Keratinocyte (primary cell): ENCODE data around the gene DIP2B. TPM values are rescaled to one million over a fixed set of nuclear protein-coding genes. Genes with fewer than 3 reads are reported as not detected.

ENCODE experiments used
- DNase-seq: peaks from one replicate; pipeline ENCODE4 v3.0.0-alpha.2; 2011; ENCODE audit warnings: low read depth, missing footprints, low spot score
- FAIRE-seq: peaks from 2 replicates; lab custom pipeline; 2011; peaks lifted over from hg19 to GRCh38; lab: Jason Lieb, UNC
- H2AFZ ChIP-seq: 2 replicates; pipeline ENCODE4 v1.6.0; 2012; ENCODE audit warnings: low read length, control low read depth, inconsistent platforms; ENCODE audit not compliant: control insufficient read depth
- H3K27ac ChIP-seq: 2 replicates; pipeline ENCODE4 v1.5.1; 2011; ENCODE audit warnings: low read length; ENCODE audit not compliant: control insufficient read depth, insufficient read depth
- H3K27me3 ChIP-seq: 3 replicates; pipeline ENCODE4 v1.6.0; 2011; ENCODE audit warnings: low read length; ENCODE audit not compliant: control insufficient read depth, insufficient read depth; ENCODE audit errors: extremely low read depth
- H3K36me3 ChIP-seq, 2 experiments: 2 replicates in 1 of 2; 3 replicates in 1 of 2; pipeline ENCODE4 v1.5.1; 2011; ENCODE audit warnings: low read length in 2 of 2, mild to moderate bottlenecking in 1 of 2; ENCODE audit not compliant: control insufficient read depth in 2 of 2, insufficient read depth in 2 of 2; ENCODE audit errors: extremely low read depth in 1 of 2
- H3K4me1 ChIP-seq: 3 replicates; pipeline ENCODE4 v1.5.1; 2011; ENCODE audit warnings: low read length; ENCODE audit not compliant: control insufficient read depth, insufficient read depth; ENCODE audit errors: extremely low read depth
- H3K4me2 ChIP-seq: 3 replicates; pipeline ENCODE4 v1.6.0; 2011; ENCODE audit warnings: low read depth, low read length; ENCODE audit not compliant: control insufficient read depth, insufficient read depth; ENCODE audit errors: extremely low read depth
- H3K4me3 ChIP-seq, 3 experiments: fragments of 200-600 bp in 1 of 3; sonication (generic) in 1 of 3; 2 replicates in 2 of 3; 3 replicates in 1 of 3; pipeline ENCODE4 v1.5.1; 2011 to 2016; ENCODE audit warnings: low read length in 3 of 3, mild to moderate bottlenecking in 3 of 3, control low read depth in 2 of 3, inconsistent platforms in 1 of 3, low read depth in 1 of 3, mixed read lengths in 1 of 3, mixed run types in 1 of 3, moderate library complexity in 1 of 3; ENCODE audit not compliant: control insufficient read depth in 2 of 3, insufficient read depth in 2 of 3; ENCODE audit errors: extremely low read depth in 1 of 3
- H3K79me2 ChIP-seq: 2 replicates; pipeline ENCODE4 v1.6.0; 2012; ENCODE audit warnings: low read length; ENCODE audit not compliant: control insufficient read depth, insufficient read depth
- H3K9ac ChIP-seq: 3 replicates; pipeline ENCODE4 v1.6.0; 2011; ENCODE audit warnings: low read length; ENCODE audit not compliant: control insufficient read depth, insufficient read depth; ENCODE audit errors: extremely low read depth
- H3K9me1 ChIP-seq: 3 replicates; pipeline ENCODE4 v1.6.0; 2011; ENCODE audit warnings: low read length; ENCODE audit not compliant: control insufficient read depth, insufficient read depth; ENCODE audit errors: extremely low read depth
- H3K9me3 ChIP-seq: 2 replicates; pipeline ENCODE4 v1.5.1; 2012; ENCODE audit warnings: low read depth, low read length; ENCODE audit not compliant: control insufficient read depth
- H4K20me1 ChIP-seq: 3 replicates; pipeline ENCODE4 v1.6.0; 2011; ENCODE audit warnings: low read length; ENCODE audit not compliant: control insufficient read depth, insufficient read depth; ENCODE audit errors: extremely low read depth
- EZH2 ChIP-seq: IDR thresholded peaks from one replicate; pipeline ENCODE4 v1.6.1; 2012; ENCODE audit warnings: inconsistent platforms, mild to moderate bottlenecking, low read length, moderate library complexity
- dilution Hi-C: fragments of 300-500 bp; cut with MboI; formaldehyde crosslinking; loops from one replicate; pipeline ENCODE4 v1.7.0; 2020; ENCODE audit warnings: low sequenced_read_pairs; ENCODE audit not compliant: extremely low pct_ligation_motif_present
- polyA plus RNA-seq, 5 experiments: library from polyadenylated mRNA; depleted of rRNA in 3 of 5; stranded (reverse) in 3 of 5; stranded (forward) in 1 of 5; unstranded in 1 of 5; fragments of >200 nt; gene quantifications; 1 replicate in 1 of 5; 2 replicates in 3 of 5; 3 replicates in 1 of 5; pipeline versions ENCODE4 v1.2.1 to v1.2.3, GENCODE V29; 2011 to 2012; ENCODE audit warnings: missing spikeins in 2 of 5, low read depth in 1 of 5, low replicate concordance in 1 of 5
- TF ChIP-seq, protein P1 (sequence below), 3 experiments: IDR thresholded peaks in 1 of 3; conservative IDR thresholded peaks in 1 of 3; optimal IDR thresholded peaks in 1 of 3; 2 replicates in 2 of 3; 3 replicates in 1 of 3; pipeline versions ENCODE3 to v1.5.1; 2011; ENCODE audit warnings: low read length in 3 of 3, mild to moderate bottlenecking in 3 of 3, moderate library complexity in 2 of 3, control low read depth in 1 of 3, inconsistent platforms in 1 of 3; ENCODE audit not compliant: insufficient read depth in 2 of 3; ENCODE audit errors: extremely low read depth in 1 of 3

Gene DIP2B
- polyA plus RNA-seq, 1 donor (not counting 4 experiments of a cell fraction or from before 2014, with no cell fraction given) = 30.2 TPM

DNA sequence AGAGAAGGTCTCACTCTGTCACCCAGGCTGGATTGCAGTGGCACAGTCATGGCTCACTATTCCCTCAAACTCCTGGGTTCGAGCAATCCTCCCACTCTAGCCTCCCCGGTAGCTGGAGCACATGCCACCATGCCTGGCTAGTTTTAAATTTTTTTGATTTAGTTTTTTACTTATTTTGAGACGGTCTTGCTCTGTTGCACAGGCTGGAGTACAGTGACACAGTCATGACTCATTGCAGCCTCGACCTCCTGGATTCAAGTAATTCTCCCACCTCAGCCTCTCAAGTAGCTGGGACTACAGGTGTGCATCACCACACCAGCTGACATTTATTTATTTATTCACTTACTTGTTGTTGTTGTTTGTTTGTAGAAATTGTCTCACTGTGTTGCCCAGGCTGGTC, 22.2 kb upstream of the DIP2B start:
- Histone ChIP-seq H3K27me3 (no peaks in the 10 kb centered on the region), H3K36me3 (peaks cover 0 to 3% of the 10 kb centered on the region in 2 experiments), H2AFZ (no peak overlapping the region), H3K4me1 (no peaks in the 10 kb centered on the region), H3K9me3 (no peaks in the 10 kb centered on the region), H3K4me3 (no peak overlapping the region), H3K4me2 (no peak overlapping the region), H3K27ac (no peak overlapping the region), H3K79me2 (no peaks in the 10 kb centered on the region), H4K20me1 (no peaks in the 10 kb centered on the region), H3K9ac (no peak overlapping the region), H3K9me1 (no peaks in the 10 kb centered on the region)
- FAIRE-seq = no peak
- TF ChIP-seq, protein P1, sequence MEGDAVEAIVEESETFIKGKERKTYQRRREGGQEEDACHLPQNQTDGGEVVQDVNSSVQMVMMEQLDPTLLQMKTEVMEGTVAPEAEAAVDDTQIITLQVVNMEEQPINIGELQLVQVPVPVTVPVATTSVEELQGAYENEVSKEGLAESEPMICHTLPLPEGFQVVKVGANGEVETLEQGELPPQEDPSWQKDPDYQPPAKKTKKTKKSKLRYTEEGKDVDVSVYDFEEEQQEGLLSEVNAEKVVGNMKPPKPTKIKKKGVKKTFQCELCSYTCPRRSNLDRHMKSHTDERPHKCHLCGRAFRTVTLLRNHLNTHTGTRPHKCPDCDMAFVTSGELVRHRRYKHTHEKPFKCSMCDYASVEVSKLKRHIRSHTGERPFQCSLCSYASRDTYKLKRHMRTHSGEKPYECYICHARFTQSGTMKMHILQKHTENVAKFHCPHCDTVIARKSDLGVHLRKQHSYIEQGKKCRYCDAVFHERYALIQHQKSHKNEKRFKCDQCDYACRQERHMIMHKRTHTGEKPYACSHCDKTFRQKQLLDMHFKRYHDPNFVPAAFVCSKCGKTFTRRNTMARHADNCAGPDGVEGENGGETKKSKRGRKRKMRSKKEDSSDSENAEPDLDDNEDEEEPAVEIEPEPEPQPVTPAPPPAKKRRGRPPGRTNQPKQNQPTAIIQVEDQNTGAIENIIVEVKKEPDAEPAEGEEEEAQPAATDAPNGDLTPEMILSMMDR (optimal IDR thresholded peaks at IDR 0.05 in 1 of 3, IDR thresholded peaks at IDR 0.05 in 1 of 3, conservative IDR thresholded peaks at IDR 0.05 in 1 of 3; ENCODE audit: extremely low read depth in 1 of 3, insufficient read depth in 2 of 3, low read length in 3 of 3) = no peak
- DNase-seq = no peak
- dilution Hi-C loops = no loop called here

DNA sequence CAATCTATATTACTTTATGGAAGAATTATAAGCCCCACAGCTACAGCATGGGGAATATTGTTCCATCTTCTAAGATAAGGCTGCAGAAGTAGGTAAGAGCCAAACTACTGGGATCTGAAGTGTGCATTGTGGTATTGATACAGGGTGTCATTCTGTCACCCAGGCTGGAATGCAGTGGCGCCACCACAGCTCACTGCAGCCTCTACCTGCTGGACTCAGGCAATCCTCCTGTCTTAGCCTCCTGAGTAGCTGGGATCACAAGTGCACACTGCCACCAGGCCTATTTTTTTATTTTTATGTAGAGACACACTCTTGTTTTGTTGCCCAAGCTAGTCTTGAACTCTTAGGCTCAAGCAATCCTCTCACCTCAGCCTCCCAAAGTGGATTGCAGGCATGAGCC, 21.3 kb upstream of the DIP2B start:
- TF ChIP-seq, protein P1 (optimal IDR thresholded peaks at IDR 0.05 in 1 of 3, IDR thresholded peaks at IDR 0.05 in 1 of 3, conservative IDR thresholded peaks at IDR 0.05 in 1 of 3; ENCODE audit: extremely low read depth in 1 of 3, insufficient read depth in 2 of 3, low read length in 3 of 3) = no peak
- no peak for TF ChIP-seq EZH2
- dilution Hi-C loops = no loop called here
- no peaks in the 10 kb centered on the region for H3K9me1 ChIP-seq
- no peak overlapping the region for H3K4me2 ChIP-seq
- no peak overlapping the region for H3K4me3 ChIP-seq
- H3K4me1 ChIP-seq = no peaks in the 10 kb centered on the region
- peaks cover 0 to under 1% of the 10 kb centered on the region in 2 experiments for H3K36me3 ChIP-seq
- H3K27me3 ChIP-seq = no peaks in the 10 kb centered on the region
- no peaks in the 10 kb centered on the region for H3K9me3 ChIP-seq
- no peak overlapping the region for H3K27ac ChIP-seq
- H2AFZ ChIP-seq = no peak overlapping the region
- FAIRE-seq (no peak), DNase-seq (no peak)
- H4K20me1 ChIP-seq = no peaks in the 10 kb centered on the region
- no peaks in the 10 kb centered on the region for H3K79me2 ChIP-seq
- H3K9ac ChIP-seq = no peak overlapping the region
